Cardiac fibroblast (primary cell): ENCODE data around the gene MSX2.

Source experiments
- DNase-seq, 2 donors: peaks; one replicate each; pipeline versions ENCODE4 v3.0.0 to v3.0.0-alpha.2; 2010; ENCODE audit warnings: low read depth in 2 of 2
- H3K4me3 ChIP-seq, 2 donors: replicated peaks in 1 of 2; 1 replicate in 1 of 2; 2 replicates in 1 of 2; pipeline ENCODE4 v1.5.1; 2011; ENCODE audit warnings: low read depth in 2 of 2, low read length in 2 of 2, mild to moderate bottlenecking in 2 of 2, moderate library complexity in 1 of 2
- CTCF ChIP-seq: IDR thresholded peaks from one replicate; pipeline ENCODE4 v1.5.1; 2011; ENCODE audit warnings: low read depth, mild to moderate bottlenecking, low read length, inconsistent platforms

MSX2 gene

GRCh38 chr5:174698156-174698555 is 26.2 kb upstream of the MSX2 start:
- no peak overlapping the region for H3K4me3 ChIP-seq
- no peak for TF ChIP-seq CTCF
- DNase-seq = no peak

- no peak for DNase-seq
- no peak overlapping the region for H3K4me3 ChIP-seq
- no peak for TF ChIP-seq CTCF
These were observed 25.3 kb upstream of the MSX2 start for GRCh38 chr5:174699131-174699530.

- DNase-seq = no peak
- no peak for TF ChIP-seq CTCF
- H3K4me3 ChIP-seq = no peak overlapping the region
These were observed 17.3 kb upstream of the MSX2 start for GRCh38 chr5:174706997-174707572.

- TF ChIP-seq CTCF = no peak
- H3K4me3 ChIP-seq = no peak overlapping the region
- no peak for DNase-seq
These were observed 16.7 kb upstream of the MSX2 start for GRCh38 chr5:174707671-174708070.

GRCh38 chr5:174708476-174709207 is 15.7 kb upstream of the MSX2 start:
- TF ChIP-seq CTCF = no peak
- H3K4me3 ChIP-seq = no peak overlapping the region
- DNase-seq = no peak

- no peak for DNase-seq
- H3K4me3 ChIP-seq = no peak overlapping the region
- TF ChIP-seq CTCF = no peak
These were observed 9.6 kb upstream of the MSX2 start for GRCh38 chr5:174714751-174715150.
